GM12874 (cell line): Measurements from ENCODE around the gene TBC1D3B.

Experiments used
- CTCF ChIP-seq: IDR thresholded peaks from 2 replicates; pipeline ENCODE4 v1.5.1; 2011; ENCODE audit warnings: low read depth, mild to moderate bottlenecking, control low read depth, low read length, moderate library complexity; ENCODE audit not compliant: insufficient read depth

Gene TBC1D3B

GRCh38 chr17:36127199-36127893, 49.1 kb downstream of the TBC1D3B start:
- no peak for TF ChIP-seq CTCF

GRCh38 chr17:36124879-36125824, 51.3 kb downstream of the TBC1D3B start:
- no peak for TF ChIP-seq CTCF

- TF ChIP-seq CTCF = no peak
These were observed 53.0 kb downstream of the TBC1D3B start for GRCh38 chr17:36123431-36123830.

- TF ChIP-seq CTCF = no peak
These were observed 56.2 kb downstream of the TBC1D3B start for GRCh38 chr17:36120221-36120620.

- TF ChIP-seq CTCF = no peak
These were observed 57.7 kb downstream of the TBC1D3B start for GRCh38 chr17:36118477-36119353.

- TF ChIP-seq CTCF = no peak
These were observed 58.7 kb downstream of the TBC1D3B start for GRCh38 chr17:36117505-36118382.
